ENCODE data around the gene GSG1L2.

The GSG1L2 gene

GRCh38 chr17:9809409-9809808, 12.5 kb downstream of the GSG1L2 start:
- no peak for TF ChIP-seq CTCF (IDR thresholded peaks at IDR 0.05; ENCODE audit: insufficient read depth, low read length, poor library complexity, severe bottlenecking)
- H3K27me3 ChIP-seq (replicated peaks; ENCODE audit: control insufficient read depth, insufficient read depth, low read length), result no peaks in the 10 kb centered on the region; the same call in 1 of the 2 replicates
- H3K4me3 ChIP-seq (replicated peaks; ENCODE audit: low read depth, low read length), result no peak overlapping the region
- no peaks in the 10 kb centered on the region for H3K36me3 ChIP-seq (ENCODE audit: control insufficient read depth, insufficient read depth, low read length)
- DNase-seq (ENCODE audit: extremely low read depth, insufficient read length), result no peak

GRCh38 chr17:9806699-9807098, 15.2 kb downstream of the GSG1L2 start:
- no peak for DNase-seq (ENCODE audit: extremely low read depth, insufficient read length)
- Histone ChIP-seq H3K27me3 (replicated peaks; ENCODE audit: control insufficient read depth, insufficient read depth, low read length) (no peaks in the 10 kb centered on the region; the same call in 1 of the 2 replicates), H3K4me3 (replicated peaks; ENCODE audit: low read depth, low read length) (no peak overlapping the region), H3K36me3 (ENCODE audit: control insufficient read depth, insufficient read depth, low read length) (no peaks in the 10 kb centered on the region)
- TF ChIP-seq CTCF (IDR thresholded peaks at IDR 0.05; ENCODE audit: insufficient read depth, low read length, poor library complexity, severe bottlenecking), result no peak

- Histone ChIP-seq H3K4me3 (replicated peaks; ENCODE audit: low read depth, low read length) (no peak overlapping the region), H3K36me3 (ENCODE audit: control insufficient read depth, insufficient read depth, low read length) (no peaks in the 10 kb centered on the region), H3K27me3 (replicated peaks; ENCODE audit: control insufficient read depth, insufficient read depth, low read length) (no peaks in the 10 kb centered on the region; the same call in 1 of the 2 replicates)
- no peak for TF ChIP-seq CTCF (IDR thresholded peaks at IDR 0.05; ENCODE audit: insufficient read depth, low read length, poor library complexity, severe bottlenecking)
- DNase-seq (ENCODE audit: extremely low read depth, insufficient read length), result no peak
These were observed 16.1 kb downstream of the GSG1L2 start for GRCh38 chr17:9805769-9806168.

GRCh38 chr17:9802697-9803096, 19.2 kb downstream of the GSG1L2 start:
- Histone ChIP-seq H3K27me3 (replicated peaks; ENCODE audit: control insufficient read depth, insufficient read depth, low read length) (no peaks in the 10 kb centered on the region; the same call in 1 of the 2 replicates), H3K36me3 (ENCODE audit: control insufficient read depth, insufficient read depth, low read length) (no peaks in the 10 kb centered on the region), H3K4me3 (replicated peaks; ENCODE audit: low read depth, low read length) (no peak overlapping the region)
- no peak for DNase-seq (ENCODE audit: extremely low read depth, insufficient read length)
- no peak for TF ChIP-seq CTCF (IDR thresholded peaks at IDR 0.05; ENCODE audit: insufficient read depth, low read length, poor library complexity, severe bottlenecking)

- no peak for DNase-seq (ENCODE audit: extremely low read depth, insufficient read length)
- no peaks in the 10 kb centered on the region; the same call in 1 of the 2 replicates for H3K27me3 ChIP-seq (replicated peaks; ENCODE audit: control insufficient read depth, insufficient read depth, low read length)
These were observed 19.6 kb downstream of the GSG1L2 start for GRCh38 chr17:9802294-9802693.

More at GRCh38 chr17:9802294-9802693, 19.6 kb downstream of the GSG1L2 start:
- TF ChIP-seq CTCF (IDR thresholded peaks at IDR 0.05; ENCODE audit: insufficient read depth, low read length, poor library complexity, severe bottlenecking), result no peak
- H3K36me3 ChIP-seq (ENCODE audit: control insufficient read depth, insufficient read depth, low read length), result no peaks in the 10 kb centered on the region
- no peak overlapping the region for H3K4me3 ChIP-seq (replicated peaks; ENCODE audit: low read depth, low read length)
